NCI-H446 treated with DMSO at 0.1 percent for 48 hours (cell line): ENCODE data around the gene HSPA1A.
"Not testable (repeated sequence)": the region's sequence is repeated elsewhere in the genome, so short reads cannot be mapped to it uniquely, and the experiment has no call there.

Experiments used
- DNase-seq: peaks from one replicate; lab custom pipeline; 2025; lab: John Stamatoyannopoulos, UW

The HSPA1A gene

GRCh38 chr6:31781244-31782125, 33.9 kb upstream of the HSPA1A start:
- DNase-seq: no peak

DNA sequence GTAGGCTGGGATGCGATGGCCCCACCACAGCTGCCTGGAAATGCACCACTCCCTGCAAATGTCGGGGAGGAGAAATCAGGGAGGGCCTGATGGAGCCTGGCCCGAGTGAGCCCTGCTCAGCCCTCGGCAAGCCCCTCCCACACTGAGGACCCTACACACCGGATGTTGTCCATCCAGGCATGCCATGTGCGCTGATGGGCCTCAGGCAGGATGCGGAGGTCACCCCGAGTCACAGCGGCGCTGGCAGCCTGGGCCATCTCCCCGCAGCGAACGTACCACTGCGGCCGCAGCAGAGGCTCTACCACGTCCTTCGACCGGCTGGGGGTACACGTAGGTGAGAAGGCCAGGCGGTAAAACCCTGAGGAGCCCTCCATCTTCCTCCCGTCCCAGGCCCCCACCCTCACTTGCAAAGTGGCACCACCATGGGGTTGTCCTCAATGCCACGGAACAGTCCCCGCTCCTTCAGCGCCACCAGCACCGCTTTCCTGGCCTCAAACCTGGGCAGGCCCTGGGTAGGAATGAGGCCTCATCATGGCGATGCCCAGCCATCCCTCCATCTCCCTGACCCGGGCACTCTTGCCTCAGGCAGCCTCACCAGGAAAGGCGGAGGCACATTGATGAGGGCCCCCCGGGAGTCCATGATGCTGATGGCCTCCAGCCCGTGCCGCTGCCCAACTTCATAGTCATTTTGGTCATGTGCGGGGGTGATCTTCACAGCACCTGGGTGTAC, 33.1 kb upstream of the HSPA1A start:
- DNase-seq: no peak

- no peak for DNase-seq
These were observed 31.0 kb upstream of the HSPA1A start for GRCh38 chr6:31784098-31784925.

DNA sequence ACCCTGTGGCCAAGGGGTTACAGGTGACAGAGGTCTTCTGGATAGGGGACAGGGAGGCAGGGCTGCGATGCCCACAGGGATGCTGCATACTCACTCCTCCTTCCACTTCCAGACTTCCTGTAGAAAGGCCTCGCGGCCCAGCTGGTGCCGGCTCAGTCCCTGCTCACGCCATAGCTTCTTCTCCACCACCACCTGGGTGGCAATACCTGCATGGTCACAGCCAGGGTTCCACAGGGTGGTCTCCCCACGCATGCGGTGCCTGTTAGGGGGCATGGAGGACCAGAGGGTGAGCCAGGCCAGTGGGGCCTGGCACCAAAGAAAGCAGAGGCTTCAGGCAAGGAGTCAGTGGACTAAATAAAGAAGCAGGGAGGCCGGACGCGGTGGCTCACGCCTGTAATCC, 29.9 kb upstream of the HSPA1A start:
- no peak for DNase-seq

DNA sequence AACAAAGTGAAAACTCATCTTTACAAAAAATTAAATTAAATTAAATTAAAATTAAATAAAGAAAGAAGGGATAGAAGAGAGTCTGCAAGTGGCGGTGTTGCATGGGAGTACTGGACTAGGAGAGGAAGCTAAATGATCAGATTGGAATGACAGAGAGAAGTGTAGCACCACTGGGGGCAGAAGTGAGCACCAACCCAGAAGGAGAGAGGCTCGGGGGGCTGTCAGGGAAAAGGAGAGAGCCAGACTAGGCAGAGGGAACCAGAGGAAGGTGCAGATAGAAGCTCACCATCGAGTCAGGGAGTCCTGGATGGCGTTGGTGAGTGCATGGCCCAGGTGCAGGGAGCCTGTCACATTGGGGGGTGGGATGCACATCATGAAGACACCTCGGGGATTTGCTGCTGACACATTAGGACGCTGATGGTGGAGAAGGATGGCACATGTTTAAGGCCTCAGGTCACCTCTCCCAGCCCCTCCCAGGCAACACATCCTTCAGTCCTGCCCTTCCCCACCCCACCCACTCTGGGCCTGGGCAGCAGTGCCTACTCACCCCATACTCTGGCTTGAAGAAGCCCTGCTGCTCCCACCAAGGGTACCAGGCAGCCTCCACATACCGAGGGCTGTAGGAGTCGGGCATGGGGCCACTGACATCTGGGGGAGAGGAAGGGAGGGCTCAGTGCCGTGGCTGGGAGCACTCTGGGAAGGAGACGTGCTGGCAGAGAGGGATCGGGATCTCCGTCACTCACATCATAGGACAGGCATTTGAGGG, 23.8 kb upstream of the HSPA1A start:
- DNase-seq: peak; percentile 20

DNA sequence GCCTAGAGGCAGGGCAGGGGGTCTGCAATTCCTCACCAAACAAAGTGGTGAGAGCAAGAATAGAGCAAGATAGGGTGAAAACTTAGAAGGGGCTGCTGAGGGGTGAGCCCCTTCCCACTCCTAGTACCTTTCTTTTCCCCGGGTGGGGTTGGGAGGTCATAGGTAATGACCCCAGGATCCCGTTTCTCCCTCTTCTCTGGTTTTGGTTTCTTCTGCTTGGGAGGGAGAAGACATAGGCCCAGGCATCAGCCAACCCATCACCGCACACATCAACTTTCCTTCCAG, 23.3 kb upstream of the HSPA1A start:
- DNase-seq: no peak

GRCh38 chr6:31792761-31793171, 22.6 kb upstream of the HSPA1A start:
- DNase-seq: no peak

- DNase-seq: not testable (repeated sequence)
These were observed 21.5 kb upstream of the HSPA1A start for GRCh38 chr6:31793927-31794245.

DNA sequence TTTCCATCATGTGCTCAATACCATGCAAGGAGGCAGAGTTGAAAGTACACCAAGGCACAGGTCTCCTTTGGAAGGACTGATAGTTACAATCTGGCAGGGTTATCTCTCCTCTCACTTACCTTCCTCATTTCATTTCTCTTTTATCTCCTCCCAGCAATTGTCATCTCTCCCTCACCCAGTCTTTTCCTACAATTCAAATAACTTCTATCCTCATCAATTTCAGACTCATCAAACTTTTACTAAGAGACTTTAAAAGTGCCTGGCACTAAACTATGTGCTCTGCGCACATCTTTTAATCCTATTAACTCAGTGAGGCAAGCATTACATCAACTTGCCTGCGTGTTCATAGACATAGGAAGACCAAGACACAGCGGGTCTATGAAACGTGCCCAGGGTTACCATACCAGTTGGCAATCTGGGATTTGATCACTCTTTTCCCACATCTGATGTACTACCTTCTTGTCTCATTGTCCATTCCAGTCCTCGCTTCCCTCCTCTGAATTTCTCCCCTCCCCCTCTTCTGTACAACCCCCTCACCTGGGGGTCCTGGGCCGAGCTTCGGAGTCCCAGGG, 21.0 kb upstream of the HSPA1A start:
- DNase-seq: no peak

DNA sequence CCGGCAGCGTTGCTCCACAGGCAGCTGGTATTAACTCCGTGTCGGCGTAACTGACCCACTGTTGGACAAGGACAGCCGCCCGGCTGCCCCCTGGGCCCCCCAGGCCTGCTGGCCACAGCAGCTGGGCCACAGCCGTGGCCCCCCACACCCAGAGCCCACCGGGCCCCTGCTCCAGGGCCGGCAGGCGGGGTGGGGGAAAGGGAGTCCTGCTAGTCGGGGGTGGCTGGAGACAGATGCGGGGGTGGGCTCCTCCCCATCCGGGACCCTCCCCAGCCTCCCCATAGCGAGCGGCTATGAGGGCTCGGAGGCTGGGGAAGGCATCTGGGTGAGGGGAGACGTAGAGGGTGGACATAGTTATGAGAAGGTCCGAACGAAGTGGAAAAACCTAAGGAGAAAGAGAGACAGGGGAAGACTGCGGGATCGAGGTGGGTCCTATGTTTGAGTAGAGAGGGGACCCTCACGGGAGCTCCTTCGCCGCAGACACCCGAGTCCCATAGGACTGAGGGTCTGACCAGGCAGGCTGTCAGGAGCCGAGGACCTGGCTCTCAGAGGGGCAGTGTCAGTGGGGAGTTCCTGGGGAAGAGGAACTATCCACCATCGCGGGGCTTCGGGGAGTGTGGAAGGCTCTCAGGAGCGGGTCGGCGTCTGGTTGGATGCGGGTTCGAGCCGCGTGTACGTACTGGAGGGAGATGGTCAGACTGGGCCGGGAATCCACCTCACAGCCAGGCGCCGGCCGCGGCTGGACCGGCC, 20.3 kb upstream of the HSPA1A start:
- no peak for DNase-seq

GRCh38 chr6:31795616-31796298, 19.6 kb upstream of the HSPA1A start, which contains the start of gene VARS1:
Gene VARS1, minus strand, starts transcription at chr6:31795752. Its CDS starts 535 bp downstream, at chr6:31795217.
- peak; percentile 73 for DNase-seq

DNA sequence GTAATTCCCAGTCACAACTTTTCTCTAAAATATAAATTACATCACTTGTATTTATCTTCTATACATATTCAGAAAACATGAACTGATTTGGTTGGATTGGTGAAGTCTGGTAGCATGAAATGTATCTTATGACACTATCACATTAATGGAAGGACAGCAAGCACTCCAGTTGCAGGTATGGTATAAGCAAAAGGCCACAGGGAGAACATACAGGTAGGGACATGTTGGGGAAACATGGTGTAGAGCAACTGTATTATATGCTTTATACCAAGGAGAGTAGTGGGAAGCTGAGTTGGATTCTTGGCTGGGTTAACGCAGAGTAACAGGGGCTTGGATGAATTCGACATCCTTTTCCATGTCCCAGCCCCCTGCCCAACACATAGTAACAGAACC, 18.4 kb upstream of the HSPA1A start:
- DNase-seq: no peak

GRCh38 chr6:31797588-31797987, 17.8 kb upstream of the HSPA1A start:
- DNase-seq: no peak

GRCh38 chr6:31799781-31800180, 15.6 kb upstream of the HSPA1A start:
- DNase-seq: no peak

DNA sequence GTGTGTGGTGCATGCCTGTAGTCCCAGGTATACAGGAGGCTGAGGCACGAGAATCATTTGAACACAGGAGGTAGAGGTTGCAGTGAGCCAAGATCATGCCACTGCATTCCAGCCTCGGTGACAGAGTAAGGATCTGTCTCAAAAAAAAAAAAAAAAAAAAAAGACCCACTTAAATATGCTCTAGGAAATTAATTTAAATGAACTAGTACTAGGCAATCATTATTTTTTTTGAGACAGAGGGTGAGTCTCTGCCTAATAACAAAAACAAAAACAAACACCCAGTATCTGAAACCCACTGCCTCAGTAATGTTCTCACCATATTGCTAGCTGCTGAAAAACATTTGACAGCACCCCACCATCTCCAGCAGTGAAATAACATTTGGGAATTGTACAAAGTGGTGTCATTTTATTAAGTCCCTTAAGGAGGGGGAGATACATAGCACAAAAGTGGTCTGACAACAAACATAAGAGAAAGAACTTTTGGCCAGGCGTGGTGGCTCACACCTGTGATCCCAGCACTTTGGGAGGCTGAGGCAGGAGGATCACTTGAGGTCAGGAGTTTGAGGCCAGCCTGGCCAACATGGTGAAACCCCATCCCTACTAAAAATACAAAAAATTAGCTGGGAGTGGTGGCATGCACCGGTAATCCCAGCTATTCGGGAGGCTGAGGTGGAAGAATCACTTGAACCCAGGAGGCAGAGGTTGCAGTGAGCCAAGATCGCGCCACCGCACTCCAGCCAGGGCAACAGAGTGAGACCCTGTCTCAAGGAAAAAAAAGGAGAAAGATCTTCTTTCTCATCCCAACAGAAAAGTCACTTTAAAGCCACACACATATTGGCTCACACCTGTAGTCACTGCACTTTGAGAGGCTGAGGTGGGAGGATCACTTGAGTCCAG, 14.1 kb upstream of the HSPA1A start:
- not testable (repeated sequence) for DNase-seq

- no peak for DNase-seq
These were observed 9.3 kb upstream of the HSPA1A start for GRCh38 chr6:31805939-31806469.

DNA sequence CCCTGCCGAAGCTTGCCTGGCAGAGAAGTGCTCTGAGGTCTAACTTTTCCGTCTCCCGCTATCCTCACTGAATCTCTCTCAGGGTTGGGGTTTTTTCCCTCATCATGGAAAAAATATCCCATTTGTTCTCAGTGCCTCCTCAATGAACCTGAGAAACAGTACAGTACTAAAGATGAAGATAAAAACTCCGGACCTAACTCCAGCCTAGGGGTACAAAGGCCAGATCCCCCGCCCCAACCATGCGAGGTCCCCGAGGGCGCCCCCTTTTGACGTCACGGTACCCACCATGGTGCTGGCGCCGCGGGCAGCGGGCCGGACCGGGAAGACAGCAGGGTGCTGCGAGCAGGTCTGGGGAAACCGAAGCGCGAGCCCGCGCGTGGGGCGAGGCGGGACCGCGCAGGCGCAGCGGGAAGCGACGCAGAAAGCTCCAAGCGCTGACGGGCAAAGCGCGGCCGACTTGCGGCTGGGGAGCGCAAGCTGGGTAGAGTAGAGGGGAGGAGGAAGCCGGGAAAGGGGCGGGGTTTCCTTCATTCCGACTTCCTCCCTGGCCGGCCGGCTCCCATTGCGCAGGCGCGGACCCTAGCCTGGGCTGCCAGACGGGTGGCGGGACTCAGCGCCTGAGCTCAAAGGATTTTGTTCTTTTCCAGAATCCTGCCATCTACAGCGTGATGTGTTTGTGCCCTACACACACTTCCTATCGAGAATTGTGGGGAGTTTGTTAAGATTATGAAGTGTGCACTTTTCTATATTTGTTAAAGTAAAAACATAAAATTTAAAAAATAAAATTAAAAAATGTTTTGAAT, 8.7 kb upstream of the HSPA1A start, which contains the start of gene LSM2:
Gene LSM2 (minus strand): TSS at position 497 of the 803 bp plus-strand sequence. CDS start 209 bp downstream, at position 288.
- peak; percentile 90 for DNase-seq

DNA sequence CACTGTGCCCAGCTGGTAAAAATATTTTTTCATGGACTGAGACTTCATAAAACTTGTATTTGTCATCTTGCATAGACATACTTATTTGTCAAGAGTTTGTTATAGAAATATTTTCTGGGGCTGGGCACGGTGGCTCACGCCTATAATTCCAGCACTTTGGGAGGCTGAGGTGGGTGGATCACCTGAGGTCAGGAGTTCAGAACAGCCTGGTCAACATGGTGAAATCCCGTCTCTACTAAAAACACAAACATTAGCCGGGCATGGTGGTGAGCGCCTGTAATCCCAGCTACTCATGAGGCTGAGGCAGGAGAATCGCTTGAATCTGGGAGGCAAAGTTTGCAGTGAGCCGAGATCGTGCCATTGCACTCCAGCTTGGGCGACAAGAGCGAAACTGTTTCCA, 6.7 kb upstream of the HSPA1A start:
- DNase-seq: not testable (repeated sequence)
